IPS DF 6.9 (cell line): ENCODE data around the gene TIMP2.

Experiments used
- DNase-seq: peaks from one replicate; pipeline ENCODE4 v3.0.0-alpha.2; 2013; ENCODE audit warnings: low read depth, low spot score
- H3K27ac ChIP-seq: one replicate; pipeline ENCODE4 v1.5.1; 2013; ENCODE audit warnings: low read length, control low read depth
- H3K27me3 ChIP-seq: 2 replicates; pipeline ENCODE4 v1.6.1; 2013; ENCODE audit warnings: mild to moderate bottlenecking, low read length; ENCODE audit not compliant: control insufficient read depth, insufficient read depth
- H3K36me3 ChIP-seq: 2 replicates; pipeline ENCODE4 v1.6.1; 2013; ENCODE audit warnings: low read length; ENCODE audit not compliant: control insufficient read depth, insufficient read depth
- H3K4me1 ChIP-seq: 2 replicates; pipeline ENCODE4 v1.6.1; 2013; ENCODE audit warnings: low read length; ENCODE audit not compliant: control insufficient read depth, insufficient read depth
- H3K4me3 ChIP-seq: 2 replicates; pipeline ENCODE4 v1.5.1; 2013; ENCODE audit warnings: mild to moderate bottlenecking, low read length
- H3K9me3 ChIP-seq: 2 replicates; pipeline ENCODE4 v1.6.1; 2013; ENCODE audit warnings: low read length, inconsistent platforms; ENCODE audit not compliant: control insufficient read depth, insufficient read depth
- WGBS: extraction: QIAGEN DNeasy Blood & Tissue Kit; methylation state at CpG from one replicate; pipeline ENCODE4 v1.1.7; 2013; ENCODE audit warnings: mixed read lengths, missing lambda C conversion rate; ENCODE audit not compliant: insufficient read length, insufficient coverage; 5-methylcytosine and 5-hydroxymethylcytosine counted together

TIMP2 gene

GRCh38 chr17:78812855-78813254, 112.3 kb downstream of the TIMP2 start:
- Histone ChIP-seq H3K27me3 (no peaks in the 10 kb centered on the region), H3K4me3 (no peak overlapping the region), H3K27ac (no peak overlapping the region), H3K4me1 (no peaks in the 10 kb centered on the region), H3K9me3 (no peaks in the 10 kb centered on the region), H3K36me3 (peaks cover 31% of the 10 kb centered on the region)
- no peak for DNase-seq
- WGBS, result no CpG with 5 or more reads among the region's 8 CpGs

- Histone ChIP-seq H3K27me3 (no peaks in the 10 kb centered on the region), H3K27ac (no peak overlapping the region), H3K4me1 (no peaks in the 10 kb centered on the region), H3K36me3 (peaks cover 41% of the 10 kb centered on the region), H3K9me3 (no peaks in the 10 kb centered on the region), H3K4me3 (no peak overlapping the region)
- no peak for DNase-seq
- no CpG with 5 or more reads among the region's 4 CpGs for whole genome bisulfite sequencing
Observed at GRCh38 chr17:78808163-78808562, 117.0 kb downstream of the TIMP2 start.

GRCh38 chr17:78806451-78806850, 118.7 kb downstream of the TIMP2 start:
- no CpG with 5 or more reads among the region's 9 CpGs for WGBS
- no peaks in the 10 kb centered on the region for H3K9me3 ChIP-seq
- no peaks in the 10 kb centered on the region for H3K27me3 ChIP-seq
- H3K27ac ChIP-seq, result no peak overlapping the region
- no peak overlapping the region for H3K4me3 ChIP-seq
- no peaks in the 10 kb centered on the region for H3K4me1 ChIP-seq
- H3K36me3 ChIP-seq, result peaks cover 44% of the 10 kb centered on the region
- no peak for DNase-seq

GRCh38 chr17:78805301-78805700, 119.9 kb downstream of the TIMP2 start:
- no peaks in the 10 kb centered on the region for H3K9me3 ChIP-seq
- no peaks in the 10 kb centered on the region for H3K27me3 ChIP-seq
- no peak for DNase-seq
- no peaks in the 10 kb centered on the region for H3K4me1 ChIP-seq
- peaks cover 42% of the 10 kb centered on the region for H3K36me3 ChIP-seq
- WGBS, result no CpG with 5 or more reads among the region's 14 CpGs
- H3K4me3 ChIP-seq, result no peak overlapping the region
- H3K27ac ChIP-seq, result no peak overlapping the region

GRCh38 chr17:78804777-78805176, 120.4 kb downstream of the TIMP2 start:
- WGBS, result no CpG with 5 or more reads among the region's 11 CpGs
- no peak overlapping the region for H3K4me3 ChIP-seq
- no peaks in the 10 kb centered on the region for H3K4me1 ChIP-seq
- no peaks in the 10 kb centered on the region for H3K27me3 ChIP-seq
- DNase-seq, result no peak
- no peaks in the 10 kb centered on the region for H3K9me3 ChIP-seq
- no peak overlapping the region for H3K27ac ChIP-seq
- H3K36me3 ChIP-seq, result peaks cover 40% of the 10 kb centered on the region

GRCh38 chr17:78803186-78803845, 121.9 kb downstream of the TIMP2 start:
- no peak for DNase-seq
- no peak overlapping the region for H3K27ac ChIP-seq
- H3K4me3 ChIP-seq, result no peak overlapping the region
- no peaks in the 10 kb centered on the region for H3K4me1 ChIP-seq
- no peaks in the 10 kb centered on the region for H3K27me3 ChIP-seq
- H3K9me3 ChIP-seq, result no peaks in the 10 kb centered on the region
- H3K36me3 ChIP-seq, result peaks cover 45% of the 10 kb centered on the region
- WGBS, result no CpG with 5 or more reads among the region's 21 CpGs
